HG03039 (cell line): Measurements from ENCODE around the gene RSL24D1.
"Not testable (repeated sequence)": the region's sequence is repeated elsewhere in the genome, so short reads cannot be mapped to it uniquely, and the experiment has no call there.

Experiments
- ATAC-seq: cut with Tn5 transposase; IDR thresholded peaks from one replicate; pipeline ENCODE4 v1.9.1; 2021; ENCODE audit warnings: mild to moderate bottlenecking, moderate library complexity; ENCODE audit not compliant: unreplicated experiment

Gene RSL24D1

DNA sequence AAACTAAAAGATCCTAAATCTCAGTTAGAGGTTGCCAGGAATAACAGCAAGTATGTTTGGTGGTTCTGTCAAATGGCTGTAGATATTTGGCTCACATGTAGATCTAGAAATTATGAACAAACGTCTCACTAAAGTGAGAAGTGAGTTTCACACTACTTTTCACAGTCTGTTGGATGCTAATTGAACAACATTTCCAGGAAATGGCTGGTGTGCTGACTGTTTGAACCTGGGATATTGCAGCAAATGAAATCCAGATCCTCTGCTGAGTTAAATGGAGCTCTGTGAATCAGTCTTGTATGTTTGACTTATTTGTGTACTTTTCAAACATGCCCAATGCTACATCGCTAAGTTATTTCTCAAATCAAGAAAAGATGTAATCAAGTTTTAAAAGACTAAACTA is 21.3 kb upstream of the RSL24D1 start:
- no peak for ATAC-seq

DNA sequence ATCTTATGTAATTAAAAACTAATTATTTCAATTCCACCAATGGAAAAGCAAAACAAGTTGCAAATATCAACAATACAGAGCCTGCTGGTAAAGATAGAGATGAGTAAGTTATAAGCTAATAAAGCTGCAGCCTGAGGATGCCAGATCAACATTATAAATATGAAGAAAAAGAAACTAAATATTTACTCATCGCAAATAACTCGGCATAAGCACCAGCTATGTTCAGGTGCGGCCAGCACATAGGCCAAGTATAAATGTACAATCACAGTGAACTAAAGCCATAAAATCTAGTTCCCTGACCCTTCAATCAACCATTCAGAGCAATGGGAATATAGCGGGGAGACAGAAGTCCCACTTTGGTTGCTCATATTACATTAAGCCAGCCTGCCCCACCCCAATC is 7.7 kb upstream of the RSL24D1 start:
- ATAC-seq, result no peak

DNA sequence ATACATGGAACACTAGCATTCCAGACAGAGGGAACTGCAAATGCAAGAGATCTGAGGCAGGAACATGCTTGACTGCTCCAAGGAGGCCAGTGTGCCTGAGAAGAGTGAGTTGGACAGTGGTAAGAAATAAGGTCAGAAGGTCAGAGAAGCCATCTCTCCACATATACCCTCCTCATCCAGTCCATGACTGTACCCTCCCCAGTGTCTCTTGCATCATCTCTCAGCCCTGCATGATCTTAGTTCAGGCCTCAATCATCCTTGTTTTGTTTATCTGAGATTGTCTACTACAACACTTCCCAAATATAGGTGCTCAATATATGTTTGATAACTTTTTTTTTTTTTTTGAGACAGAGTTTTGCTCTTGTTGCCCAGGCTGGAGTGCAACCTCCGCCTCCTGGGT is 5.5 kb upstream of the RSL24D1 start:
- no peak for ATAC-seq

DNA sequence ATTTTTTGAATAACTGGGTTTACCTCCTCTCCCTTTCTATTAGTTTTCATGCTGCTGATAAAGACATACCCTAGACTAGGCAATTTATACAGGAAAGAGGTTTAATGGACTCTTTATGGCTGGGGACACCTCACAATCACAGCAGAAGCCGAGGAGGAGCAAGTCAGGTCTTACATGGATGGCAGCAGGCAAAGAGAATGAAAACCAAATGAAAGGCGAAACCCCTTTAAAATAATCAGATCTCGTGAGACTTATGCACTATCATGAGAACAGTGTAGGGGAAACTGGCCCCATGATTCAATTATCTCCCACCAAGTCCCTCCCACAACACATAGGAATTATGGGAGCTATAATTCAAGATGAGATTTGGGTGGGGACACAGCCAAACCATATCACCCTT is 2.0 kb upstream of the RSL24D1 start:
- ATAC-seq, result no peak

DNA sequence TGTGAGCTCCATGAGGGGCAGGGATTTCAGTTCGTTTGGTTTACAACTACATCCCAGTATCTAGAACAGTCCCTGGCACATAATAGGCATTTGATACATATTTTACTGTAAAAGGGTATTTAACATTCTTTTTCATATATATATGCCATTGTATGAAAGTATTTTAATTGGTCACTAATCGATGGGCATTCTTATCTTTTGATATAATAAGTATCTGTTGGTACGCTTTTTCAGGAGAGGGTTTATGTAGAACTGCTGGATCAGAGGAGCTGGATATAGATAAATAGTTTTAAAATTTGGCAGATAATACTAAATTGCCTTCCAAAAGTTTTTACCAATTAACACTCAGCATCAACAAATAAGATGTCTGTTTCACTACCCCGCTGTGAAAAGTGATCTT is 978 bp upstream of the RSL24D1 start:
- ATAC-seq, result no peak

DNA sequence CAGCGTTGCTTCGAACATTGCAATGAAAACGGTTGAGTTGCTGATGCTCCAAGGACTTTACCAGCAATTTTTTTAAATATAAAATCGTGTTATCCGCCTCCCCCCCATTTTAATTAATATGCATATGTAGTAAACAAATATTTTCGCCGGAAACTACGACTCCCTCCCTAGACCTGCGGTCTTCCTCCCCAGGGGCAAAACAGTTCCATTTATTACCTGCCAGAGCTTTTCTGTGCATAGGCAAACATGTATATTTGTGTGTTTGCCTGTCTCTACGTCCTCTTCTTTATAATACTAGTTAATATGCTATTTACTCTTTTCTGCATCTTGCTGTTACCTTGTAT is 593 bp upstream of the RSL24D1 start:
- ATAC-seq, result peak; percentile 5

DNA sequence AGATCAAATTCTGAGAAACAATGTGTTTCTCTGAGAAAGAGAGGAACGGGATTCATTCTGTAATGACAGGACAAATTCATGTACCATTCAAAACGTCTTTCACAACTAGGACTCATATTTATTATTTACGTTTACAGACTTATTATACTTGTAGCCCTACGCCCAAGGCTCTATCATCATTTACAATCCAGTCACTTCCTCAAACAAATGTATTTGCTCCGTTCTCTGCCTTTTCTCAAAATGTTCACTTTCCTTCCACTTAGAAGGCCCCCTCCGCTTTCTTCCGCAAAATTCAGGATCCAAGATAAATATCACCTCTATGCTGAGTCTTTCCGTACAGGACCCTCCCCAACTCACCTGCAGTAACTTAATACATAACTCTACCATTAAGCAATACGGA is 745 bp downstream of the RSL24D1 start:
- no peak for ATAC-seq

DNA sequence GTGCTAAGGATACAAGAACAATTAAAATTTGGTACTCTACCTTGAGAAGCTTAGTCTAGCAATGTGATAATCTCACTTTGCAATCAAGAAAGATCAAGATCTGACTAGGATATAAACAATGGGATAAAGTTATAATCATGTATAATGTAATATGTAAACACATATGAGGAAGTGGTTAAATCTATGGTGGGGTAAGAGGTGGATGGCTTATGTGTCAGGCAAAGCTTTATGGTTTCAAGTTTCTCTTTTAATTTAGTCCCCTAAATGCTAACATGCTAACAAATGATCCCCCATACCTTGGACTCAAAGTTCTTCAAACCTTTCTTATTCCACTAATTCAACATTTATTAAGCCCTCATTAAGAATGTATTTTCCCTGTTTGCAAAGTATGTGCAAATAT is 2.5 kb downstream of the RSL24D1 start:
- ATAC-seq, result no peak

DNA sequence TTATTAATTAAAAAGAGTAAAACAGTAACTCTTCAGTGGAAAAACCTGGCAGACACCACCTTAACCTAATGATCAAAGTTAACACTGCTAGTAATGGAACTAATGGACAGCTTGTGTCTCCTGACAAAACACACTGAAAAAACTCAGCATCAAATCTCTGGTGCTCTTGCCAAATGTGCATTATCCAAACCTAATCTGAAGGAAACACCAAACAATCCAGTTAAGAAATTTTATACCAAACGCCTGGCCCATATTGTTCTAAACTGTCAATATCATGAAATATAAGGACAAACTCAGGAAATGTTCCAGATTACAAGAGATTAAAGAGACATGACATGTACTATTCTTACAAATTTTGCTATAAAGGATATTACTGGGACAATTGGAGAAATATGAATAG is 10.4 kb downstream of the RSL24D1 start:
- ATAC-seq, result no peak

DNA sequence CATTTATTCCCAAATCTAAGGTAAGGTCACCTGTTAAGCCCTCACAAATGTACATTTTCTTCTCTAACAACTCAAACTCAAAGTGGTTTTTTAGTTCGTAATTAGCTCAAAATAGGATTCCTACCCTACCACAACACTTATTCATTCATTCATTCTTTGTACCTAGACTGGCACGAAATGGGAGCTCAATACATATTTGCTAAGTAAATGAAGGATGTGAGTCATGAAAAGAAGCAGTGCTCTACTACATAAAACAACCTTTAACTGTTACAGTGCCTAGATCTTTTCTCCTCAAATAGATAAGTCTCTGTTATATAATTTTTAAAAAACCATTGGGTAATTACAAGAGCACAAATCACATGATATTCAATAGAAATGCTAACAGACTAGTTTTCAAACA is 13.1 kb downstream of the RSL24D1 start:
- ATAC-seq, result no peak

DNA sequence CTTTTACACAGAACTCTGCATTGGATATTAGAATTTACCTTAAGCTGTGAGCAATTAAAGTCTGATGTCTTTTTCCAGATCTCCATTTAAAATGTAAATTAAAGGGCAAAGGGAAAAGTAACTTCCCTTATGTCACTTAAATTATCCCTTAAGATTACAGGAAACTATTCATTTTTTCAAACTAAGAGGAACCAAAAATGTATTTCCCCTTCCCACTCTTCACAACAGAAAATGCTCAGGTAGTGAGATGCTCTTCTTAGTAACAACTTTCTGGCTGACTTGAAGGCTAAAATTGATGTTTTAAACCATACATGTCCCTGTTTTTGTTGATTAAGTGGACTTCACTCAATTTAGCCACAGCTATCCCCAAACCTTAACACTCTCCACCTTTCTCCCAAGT is 17.6 kb downstream of the RSL24D1 start:
- ATAC-seq, result no peak

DNA sequence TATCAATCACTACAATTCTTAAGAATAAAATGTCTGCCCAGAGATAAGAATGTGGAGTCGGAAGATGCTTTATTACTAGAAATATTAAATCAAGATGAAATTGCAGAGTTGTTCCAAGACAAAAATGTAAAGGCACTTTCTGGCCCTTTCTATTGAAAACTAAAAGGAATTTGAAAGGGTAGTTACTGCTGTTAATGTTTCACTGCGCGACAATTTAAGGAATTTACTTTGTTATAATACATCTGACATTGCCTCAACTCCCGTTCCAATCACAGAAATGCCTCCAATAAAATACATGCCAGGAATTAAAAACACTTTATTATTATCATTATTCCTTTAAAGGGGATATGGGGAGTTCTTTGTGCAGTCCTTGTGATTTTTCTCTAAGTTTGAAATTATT is 26.4 kb downstream of the RSL24D1 start:
- ATAC-seq, result no peak

DNA sequence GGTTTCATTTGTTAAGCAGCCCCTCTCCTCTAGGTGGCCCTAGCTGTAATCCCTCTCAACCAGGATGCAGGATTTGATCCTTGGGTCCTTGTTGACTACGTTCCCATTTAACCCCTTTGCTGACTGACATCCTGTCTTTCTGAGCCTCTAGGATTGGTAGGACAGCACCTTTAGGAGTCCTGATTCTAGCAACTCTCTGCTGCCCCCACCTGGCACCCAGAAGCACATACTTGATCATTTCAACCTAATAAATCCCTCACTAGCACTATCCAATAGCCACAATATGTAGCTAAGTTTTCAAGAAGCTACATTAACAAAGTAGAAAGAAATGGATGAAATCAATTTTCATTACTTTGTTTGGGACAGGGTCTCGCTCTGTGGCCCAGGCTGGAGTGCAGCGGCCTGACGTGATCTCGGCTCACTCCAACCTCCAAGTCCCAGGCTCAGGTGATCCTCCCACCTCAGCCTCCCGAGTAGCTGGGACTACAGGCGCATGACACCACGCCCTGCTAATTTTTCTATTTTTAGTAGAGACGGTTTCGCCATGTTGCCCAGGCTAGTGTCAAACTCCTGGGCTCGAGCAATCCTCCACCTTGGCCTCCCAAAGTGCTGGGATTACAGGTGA is 28.3 kb downstream of the RSL24D1 start:
- ATAC-seq, result peak; percentile 78

DNA sequence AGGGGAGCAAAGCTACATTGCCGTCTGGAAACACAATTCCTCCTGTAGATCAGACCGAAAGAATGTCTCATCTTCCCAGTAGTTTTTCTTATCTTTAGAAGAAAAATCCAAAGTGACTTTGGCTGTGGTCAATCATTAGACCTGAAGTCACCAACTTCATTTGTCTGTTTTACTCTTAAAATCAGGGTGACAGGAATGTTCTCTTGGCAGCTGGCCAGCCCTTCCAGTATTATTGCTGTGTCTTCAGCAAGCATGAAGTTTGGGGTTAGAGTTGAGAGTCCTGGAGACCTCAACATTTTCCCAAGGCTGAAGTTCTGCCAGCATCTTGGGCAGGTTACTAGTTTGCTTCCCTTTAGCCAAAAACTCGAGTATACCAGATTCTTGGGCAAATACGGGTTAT is 32.5 kb downstream of the RSL24D1 start:
- ATAC-seq, result no peak

DNA sequence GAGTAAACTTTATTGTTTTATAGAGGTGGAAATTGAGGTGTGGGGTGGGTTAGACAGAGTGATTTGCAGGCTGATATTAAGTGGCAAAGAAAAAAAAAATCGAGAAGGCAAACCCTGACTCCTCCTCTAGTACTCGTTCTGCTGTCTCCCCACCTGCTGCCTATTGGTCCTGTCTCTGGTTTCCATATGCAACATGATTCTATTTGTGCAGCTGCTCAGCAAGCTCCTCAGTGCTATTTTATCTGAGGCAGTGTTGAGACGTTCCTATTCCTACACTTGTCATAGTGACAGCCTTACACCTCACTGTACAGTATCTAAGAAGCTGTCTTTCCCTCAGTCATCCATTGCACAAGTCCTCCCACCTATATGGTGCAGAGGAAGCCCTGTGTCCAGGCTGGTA is 45.1 kb downstream of the RSL24D1 start:
- ATAC-seq, result no peak

DNA sequence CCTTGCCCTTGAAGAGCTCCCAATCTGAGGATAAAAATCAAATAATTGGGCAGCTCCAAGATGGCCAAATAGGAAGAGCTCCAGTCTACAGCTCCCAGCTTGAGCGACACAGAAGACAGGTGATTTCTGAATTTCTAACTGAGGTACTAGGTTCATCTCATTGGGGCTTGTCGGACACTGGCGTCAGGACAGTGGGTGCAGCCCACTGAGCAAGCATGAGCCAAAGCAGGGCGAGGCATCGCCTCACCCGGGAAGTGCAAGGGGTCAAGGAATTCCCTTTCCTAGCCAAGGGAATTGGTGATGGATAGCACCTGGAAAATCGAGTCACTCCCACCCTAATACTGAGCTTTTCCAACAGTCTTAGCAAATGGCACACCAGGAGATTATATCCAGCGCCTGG is 53.6 kb downstream of the RSL24D1 start:
- not testable (repeated sequence) for ATAC-seq

DNA sequence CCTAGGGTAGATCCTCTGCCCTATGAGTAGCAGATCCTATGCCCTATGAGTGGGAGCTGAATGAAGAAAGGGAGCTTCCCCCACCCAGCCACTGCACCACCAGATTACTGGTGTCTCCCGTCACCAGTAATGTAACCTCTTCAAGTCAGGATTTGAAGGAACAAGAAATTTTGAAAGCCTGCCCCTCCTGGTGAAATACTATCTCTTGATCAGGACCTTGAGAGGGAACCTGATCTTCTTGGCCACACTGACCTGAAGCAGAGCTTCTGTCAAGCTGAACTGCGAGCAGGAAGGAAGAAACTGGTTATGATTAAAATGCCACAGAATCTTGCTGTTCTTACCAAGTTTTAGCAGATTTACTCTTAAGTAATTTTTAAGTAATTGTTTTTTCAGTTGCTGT is 62.8 kb downstream of the RSL24D1 start:
- no peak for ATAC-seq

DNA sequence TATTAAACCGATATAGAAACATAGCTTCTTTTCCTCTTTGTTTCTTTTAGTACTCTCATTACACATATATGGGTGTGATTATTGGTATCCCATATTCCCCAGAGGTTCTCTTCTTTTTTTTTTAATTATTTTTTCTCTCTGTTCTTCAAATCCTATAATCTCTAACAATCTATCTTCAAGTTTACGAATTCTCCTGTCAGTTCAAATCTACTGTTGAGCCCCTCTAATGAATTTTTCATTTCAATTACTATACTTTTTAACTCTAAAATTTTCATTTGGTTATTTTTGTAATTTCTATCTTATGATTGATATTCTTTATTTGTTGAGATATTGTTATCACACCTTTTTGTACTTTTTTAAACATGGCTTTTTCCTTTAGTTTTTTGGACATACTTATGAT is 64.1 kb downstream of the RSL24D1 start:
- ATAC-seq, result no peak
